LNCaP clone FGC (cell line): ENCODE measurements around the gene ZNF23.

Experiments used
- DNase-seq: peaks from one replicate; pipeline ENCODE4 v3.0.0-alpha.2; 2011; ENCODE audit warnings: low read depth
- H3K4me3 ChIP-seq: 2 replicates; pipeline ENCODE4 v1.5.1; 2011; ENCODE audit warnings: mild to moderate bottlenecking, low read depth, low read length, control low read depth
- TF ChIP-seq, protein P1 (sequence below): IDR thresholded peaks from 2 replicates; pipeline ENCODE4 v1.5.1; 2012; ENCODE audit warnings: mild to moderate bottlenecking; ENCODE audit not compliant: control insufficient read depth, insufficient read depth; ENCODE audit errors: extremely low read depth

The ZNF23 gene

GRCh38 chr16:71473891-71474290 is 11.8 kb upstream of the ZNF23 start:
- DNase-seq: no peak
- TF ChIP-seq, protein P1, sequence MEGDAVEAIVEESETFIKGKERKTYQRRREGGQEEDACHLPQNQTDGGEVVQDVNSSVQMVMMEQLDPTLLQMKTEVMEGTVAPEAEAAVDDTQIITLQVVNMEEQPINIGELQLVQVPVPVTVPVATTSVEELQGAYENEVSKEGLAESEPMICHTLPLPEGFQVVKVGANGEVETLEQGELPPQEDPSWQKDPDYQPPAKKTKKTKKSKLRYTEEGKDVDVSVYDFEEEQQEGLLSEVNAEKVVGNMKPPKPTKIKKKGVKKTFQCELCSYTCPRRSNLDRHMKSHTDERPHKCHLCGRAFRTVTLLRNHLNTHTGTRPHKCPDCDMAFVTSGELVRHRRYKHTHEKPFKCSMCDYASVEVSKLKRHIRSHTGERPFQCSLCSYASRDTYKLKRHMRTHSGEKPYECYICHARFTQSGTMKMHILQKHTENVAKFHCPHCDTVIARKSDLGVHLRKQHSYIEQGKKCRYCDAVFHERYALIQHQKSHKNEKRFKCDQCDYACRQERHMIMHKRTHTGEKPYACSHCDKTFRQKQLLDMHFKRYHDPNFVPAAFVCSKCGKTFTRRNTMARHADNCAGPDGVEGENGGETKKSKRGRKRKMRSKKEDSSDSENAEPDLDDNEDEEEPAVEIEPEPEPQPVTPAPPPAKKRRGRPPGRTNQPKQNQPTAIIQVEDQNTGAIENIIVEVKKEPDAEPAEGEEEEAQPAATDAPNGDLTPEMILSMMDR: no peak

DNA sequence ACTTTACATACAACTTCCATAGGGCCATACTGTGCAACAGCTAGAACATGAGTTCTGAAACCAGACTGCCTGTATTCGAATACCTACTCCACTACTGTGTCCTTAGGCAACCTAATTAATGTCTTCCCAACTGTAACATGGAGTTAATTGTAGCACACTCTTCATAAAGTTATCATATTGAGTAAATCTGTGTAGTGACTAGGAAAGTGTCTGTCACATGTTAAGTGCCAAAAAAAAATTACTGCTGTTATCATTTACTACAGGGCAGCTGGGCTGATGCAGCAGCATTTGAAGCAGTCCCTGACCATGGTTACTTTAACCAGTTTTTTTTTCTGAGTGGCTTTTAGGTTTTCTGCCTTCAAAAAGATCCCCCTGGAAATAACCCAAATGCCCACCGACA is 10.9 kb upstream of the ZNF23 start:
- DNase-seq: no peak
- H3K4me3 ChIP-seq: no peak overlapping the region
- TF ChIP-seq, protein P1: no peak

More at GRCh38 chr16:71473891-71474290, 11.8 kb upstream of the ZNF23 start:
- H3K4me3 ChIP-seq: no peak overlapping the region

GRCh38 chr16:71472051-71472450 is 10.0 kb upstream of the ZNF23 start:
- DNase-seq: no peak
- TF ChIP-seq, protein P1: no peak

GRCh38 chr16:71467810-71468209 is 5.8 kb upstream of the ZNF23 start:
- TF ChIP-seq, protein P1: no peak
- no peak overlapping the region for H3K4me3 ChIP-seq
- DNase-seq: no peak

More at GRCh38 chr16:71472051-71472450, 10.0 kb upstream of the ZNF23 start:
- no peak overlapping the region for H3K4me3 ChIP-seq

DNA sequence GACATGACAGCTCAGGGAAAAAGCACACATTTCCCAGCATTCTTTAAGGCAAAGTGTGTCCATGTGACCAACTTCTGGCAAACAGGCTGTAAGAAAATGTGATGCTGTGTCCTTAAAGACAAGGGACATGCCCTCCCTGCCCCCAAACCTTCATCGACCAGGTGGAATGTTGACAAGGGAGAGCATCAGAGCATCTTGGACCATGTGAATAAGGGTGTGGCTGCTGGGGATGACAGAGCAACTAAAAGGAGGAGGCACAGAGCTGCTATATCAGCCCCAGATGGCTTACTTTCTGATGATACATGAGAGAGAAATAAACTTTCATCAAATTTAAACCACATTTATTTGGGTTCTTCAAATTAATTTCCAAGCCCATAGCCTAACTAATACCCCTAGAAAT is 2.2 kb upstream of the ZNF23 start:
- H3K4me3 ChIP-seq: no peak overlapping the region
- TF ChIP-seq, protein P1: no peak
- DNase-seq: no peak

DNA sequence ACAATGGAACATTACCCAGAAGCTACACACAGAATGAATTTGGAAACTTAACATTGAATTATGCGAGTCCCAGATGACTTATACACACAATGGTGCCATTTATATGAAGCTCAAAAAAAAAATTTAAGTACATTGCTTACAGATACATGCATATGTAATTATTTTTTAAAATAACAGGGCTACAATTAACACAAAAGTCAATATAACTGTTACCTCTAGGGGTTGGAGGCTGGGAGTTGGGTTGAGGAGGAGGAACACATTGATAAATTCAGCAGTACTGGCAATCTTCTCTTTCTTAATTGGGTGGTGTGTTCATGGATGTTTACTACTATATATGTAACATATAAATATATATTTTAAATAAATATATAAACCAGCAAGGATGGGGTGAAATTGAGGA is 1.1 kb downstream of the ZNF23 start:
- TF ChIP-seq, protein P1: no peak
- DNase-seq: no peak

GRCh38 chr16:71460236-71460635 is 1.8 kb downstream of the ZNF23 start:
- no peak overlapping the region for H3K4me3 ChIP-seq
- TF ChIP-seq, protein P1: no peak
- no peak for DNase-seq

More for the DNA sequence above, 1.1 kb downstream of the ZNF23 start:
- H3K4me3 ChIP-seq: peak overlapping the region; percentile 86
